HL-60 (cell line): ENCODE measurements around the gene TIFAB.

ENCODE experiments used
- DNase-seq, 2 experiments: peaks; one replicate each; pipeline ENCODE4 v3.0.0-alpha.2; 2010 to 2020; ENCODE audit warnings: low read depth in 1 of 2, low spot score in 1 of 2
- H3K27ac ChIP-seq: fragments of 250-450 bp; sonication (Bioruptor Pico); replicated peaks from 2 replicates; pipeline ENCODE4 v1.5.1; 2020; ENCODE audit warnings: mild to moderate bottlenecking, moderate library complexity
- H3K27me3 ChIP-seq: fragments of 250-450 bp; sonication (Bioruptor Pico); 2 replicates; pipeline ENCODE4 v1.5.1; 2021; ENCODE audit warnings: mild to moderate bottlenecking, moderate library complexity; ENCODE audit not compliant: insufficient read depth, poor library complexity, severe bottlenecking
- H3K4me3 ChIP-seq: replicated peaks from 2 replicates; pipeline ENCODE4 v1.5.1; 2011; ENCODE audit warnings: mild to moderate bottlenecking, control low read depth, low read length; ENCODE audit not compliant: insufficient read depth
- GABPA ChIP-seq: IDR thresholded peaks from 2 replicates; pipeline ENCODE4 v1.6.1; 2012; ENCODE audit warnings: low read depth
- POLR2AphosphoS5 ChIP-seq: IDR thresholded peaks from 2 replicates; pipeline ENCODE4 v1.6.1; 2012; ENCODE audit warnings: low read depth
- SPI1 ChIP-seq: IDR thresholded peaks from 2 replicates; pipeline ENCODE4 v1.6.1; 2012; ENCODE audit warnings: low read depth, mild to moderate bottlenecking, borderline replicate concordance
- TF ChIP-seq, protein P1 (sequence below): IDR thresholded peaks from 2 replicates; pipeline ENCODE4 v1.6.1; 2012; ENCODE audit warnings: low read depth; ENCODE audit not compliant: insufficient replicate concordance
- TF ChIP-seq, protein P2 (sequence below): IDR thresholded peaks from one replicate; pipeline ENCODE4 v1.5.1; 2011; ENCODE audit warnings: low read length, control low read depth, inconsistent platforms; ENCODE audit not compliant: insufficient read depth

TIFAB gene

DNA sequence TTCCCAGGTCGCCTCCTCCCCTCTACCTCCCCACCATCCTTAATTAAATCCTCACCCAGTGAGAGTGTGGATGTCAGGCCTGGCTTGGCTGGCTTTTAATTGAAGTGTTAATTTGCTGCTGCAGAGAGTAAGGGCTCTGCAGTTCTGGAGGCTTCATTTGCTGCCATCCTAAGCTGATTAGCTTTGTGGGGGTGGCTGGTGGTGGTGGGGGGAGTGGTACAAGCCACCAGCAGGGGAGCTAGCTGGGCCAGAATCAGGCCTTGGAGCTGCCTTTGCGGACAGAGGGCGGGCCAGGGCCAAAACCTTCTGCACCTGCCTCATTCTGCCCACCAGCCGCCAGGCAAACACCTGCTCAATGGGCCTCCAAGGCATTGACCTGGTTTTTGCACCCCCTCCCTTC is 26.8 kb upstream of the TIFAB start:
- Histone ChIP-seq H3K27me3 (no peaks in the 10 kb centered on the region), H3K27ac (no peak overlapping the region), H3K4me3 (no peak overlapping the region)
- TF ChIP-seq SPI1 (no peak), POLR2AphosphoS5 (no peak), GABPA (no peak)
- TF ChIP-seq, protein P1, sequence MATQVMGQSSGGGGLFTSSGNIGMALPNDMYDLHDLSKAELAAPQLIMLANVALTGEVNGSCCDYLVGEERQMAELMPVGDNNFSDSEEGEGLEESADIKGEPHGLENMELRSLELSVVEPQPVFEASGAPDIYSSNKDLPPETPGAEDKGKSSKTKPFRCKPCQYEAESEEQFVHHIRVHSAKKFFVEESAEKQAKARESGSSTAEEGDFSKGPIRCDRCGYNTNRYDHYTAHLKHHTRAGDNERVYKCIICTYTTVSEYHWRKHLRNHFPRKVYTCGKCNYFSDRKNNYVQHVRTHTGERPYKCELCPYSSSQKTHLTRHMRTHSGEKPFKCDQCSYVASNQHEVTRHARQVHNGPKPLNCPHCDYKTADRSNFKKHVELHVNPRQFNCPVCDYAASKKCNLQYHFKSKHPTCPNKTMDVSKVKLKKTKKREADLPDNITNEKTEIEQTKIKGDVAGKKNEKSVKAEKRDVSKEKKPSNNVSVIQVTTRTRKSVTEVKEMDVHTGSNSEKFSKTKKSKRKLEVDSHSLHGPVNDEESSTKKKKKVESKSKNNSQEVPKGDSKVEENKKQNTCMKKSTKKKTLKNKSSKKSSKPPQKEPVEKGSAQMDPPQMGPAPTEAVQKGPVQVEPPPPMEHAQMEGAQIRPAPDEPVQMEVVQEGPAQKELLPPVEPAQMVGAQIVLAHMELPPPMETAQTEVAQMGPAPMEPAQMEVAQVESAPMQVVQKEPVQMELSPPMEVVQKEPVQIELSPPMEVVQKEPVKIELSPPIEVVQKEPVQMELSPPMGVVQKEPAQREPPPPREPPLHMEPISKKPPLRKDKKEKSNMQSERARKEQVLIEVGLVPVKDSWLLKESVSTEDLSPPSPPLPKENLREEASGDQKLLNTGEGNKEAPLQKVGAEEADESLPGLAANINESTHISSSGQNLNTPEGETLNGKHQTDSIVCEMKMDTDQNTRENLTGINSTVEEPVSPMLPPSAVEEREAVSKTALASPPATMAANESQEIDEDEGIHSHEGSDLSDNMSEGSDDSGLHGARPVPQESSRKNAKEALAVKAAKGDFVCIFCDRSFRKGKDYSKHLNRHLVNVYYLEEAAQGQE: no peak
- TF ChIP-seq, protein P2, sequence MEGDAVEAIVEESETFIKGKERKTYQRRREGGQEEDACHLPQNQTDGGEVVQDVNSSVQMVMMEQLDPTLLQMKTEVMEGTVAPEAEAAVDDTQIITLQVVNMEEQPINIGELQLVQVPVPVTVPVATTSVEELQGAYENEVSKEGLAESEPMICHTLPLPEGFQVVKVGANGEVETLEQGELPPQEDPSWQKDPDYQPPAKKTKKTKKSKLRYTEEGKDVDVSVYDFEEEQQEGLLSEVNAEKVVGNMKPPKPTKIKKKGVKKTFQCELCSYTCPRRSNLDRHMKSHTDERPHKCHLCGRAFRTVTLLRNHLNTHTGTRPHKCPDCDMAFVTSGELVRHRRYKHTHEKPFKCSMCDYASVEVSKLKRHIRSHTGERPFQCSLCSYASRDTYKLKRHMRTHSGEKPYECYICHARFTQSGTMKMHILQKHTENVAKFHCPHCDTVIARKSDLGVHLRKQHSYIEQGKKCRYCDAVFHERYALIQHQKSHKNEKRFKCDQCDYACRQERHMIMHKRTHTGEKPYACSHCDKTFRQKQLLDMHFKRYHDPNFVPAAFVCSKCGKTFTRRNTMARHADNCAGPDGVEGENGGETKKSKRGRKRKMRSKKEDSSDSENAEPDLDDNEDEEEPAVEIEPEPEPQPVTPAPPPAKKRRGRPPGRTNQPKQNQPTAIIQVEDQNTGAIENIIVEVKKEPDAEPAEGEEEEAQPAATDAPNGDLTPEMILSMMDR: no peak
- no peak for DNase-seq

DNA sequence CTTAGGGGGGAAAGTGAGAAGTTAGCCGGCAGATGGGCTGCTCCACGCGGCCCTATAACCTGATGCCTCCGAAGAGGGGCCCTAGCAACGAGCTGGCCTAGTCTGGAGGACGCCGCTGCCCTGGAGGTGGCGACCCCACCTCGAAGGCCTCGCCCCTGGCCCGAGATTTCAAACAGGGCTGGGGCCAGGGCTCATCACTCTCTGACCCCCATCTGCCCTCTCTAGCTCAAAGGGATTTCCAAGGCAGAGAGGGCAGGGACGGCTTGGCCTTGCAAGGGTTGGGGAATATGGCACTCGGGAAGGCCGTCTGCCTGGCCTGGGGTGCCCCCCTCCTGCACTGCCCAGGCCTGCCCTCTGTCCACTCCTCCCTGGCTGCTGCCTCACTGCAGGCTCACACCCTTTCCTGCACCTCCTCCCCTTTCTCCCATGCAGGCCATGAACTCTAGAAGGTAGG is 25.5 kb upstream of the TIFAB start:
- Histone ChIP-seq H3K4me3 (no peak overlapping the region), H3K27me3 (no peaks in the 10 kb centered on the region), H3K27ac (no peak overlapping the region)
- DNase-seq: no peak
- TF ChIP-seq, protein P2: no peak
- no peak for TF ChIP-seq POLR2AphosphoS5
- no peak for TF ChIP-seq GABPA
- TF ChIP-seq, protein P1: no peak
- no peak for TF ChIP-seq SPI1

DNA sequence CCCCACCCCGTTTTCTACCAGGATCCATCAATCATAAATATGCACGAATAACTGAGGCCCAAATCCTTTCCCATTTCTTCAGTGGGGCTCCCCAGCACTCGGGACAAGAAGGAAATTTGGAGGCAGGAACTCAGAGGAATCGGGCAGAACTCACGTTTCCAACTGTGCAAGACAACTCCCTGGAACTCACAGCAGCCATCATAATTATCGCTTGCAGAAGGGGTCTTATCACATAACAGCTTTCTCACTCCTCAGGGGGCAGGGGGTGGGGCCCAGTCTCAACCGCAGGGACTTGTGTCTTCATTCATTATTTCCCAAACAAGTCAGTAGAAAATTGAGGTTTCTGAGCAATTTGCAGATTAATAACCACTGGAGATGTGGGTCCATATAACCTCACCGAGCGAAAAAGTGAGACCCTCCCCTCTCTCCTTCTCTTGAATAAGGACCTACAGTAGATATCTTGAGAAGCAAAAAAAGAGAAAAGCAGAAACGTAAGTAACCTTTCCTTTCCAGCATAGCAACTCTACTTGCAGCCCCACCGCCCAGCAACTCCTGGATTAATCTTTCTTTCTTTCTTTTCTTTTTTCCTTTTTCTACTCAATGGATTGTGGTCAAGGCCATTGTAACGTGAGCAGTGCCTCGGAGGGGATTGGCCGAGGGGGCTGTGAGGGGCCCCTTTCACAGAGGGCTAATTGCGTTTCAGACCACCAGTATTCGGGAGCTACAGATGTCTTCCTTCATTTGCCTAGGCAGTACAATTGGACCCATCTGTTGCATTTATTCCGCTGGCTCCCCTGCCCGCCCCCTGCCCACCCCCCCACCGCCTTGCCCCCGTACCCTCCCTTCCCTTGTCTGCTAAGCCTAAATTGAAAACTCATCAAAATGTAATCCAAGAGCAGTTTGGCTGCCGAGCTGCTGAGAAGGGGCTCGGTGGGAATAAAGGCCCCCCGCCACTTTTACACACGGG is 24.7 kb upstream of the TIFAB start:
- Histone ChIP-seq H3K4me3 (no peak overlapping the region), H3K27ac (no peak overlapping the region), H3K27me3 (no peaks in the 10 kb centered on the region)
- DNase-seq: no peak
- TF ChIP-seq, protein P1: no peak
- TF ChIP-seq SPI1 (no peak), GABPA (no peak), POLR2AphosphoS5 (no peak)
- TF ChIP-seq, protein P2: no peak
